Uterus (tissue), 4 donors: Measurements from ENCODE around the gene FUT2. TPM values are rescaled to one million over a fixed set of nuclear protein-coding genes. Genes with fewer than 3 reads are reported as not detected.

Experiments
- DNase-seq, 2 donors: peaks; one replicate each; pipeline ENCODE4 v3.0.0-alpha.2; 2019 to 2020
- H3K27ac ChIP-seq, 2 donors: fragments of 200-600 bp; sonication (generic); 1 replicate in 1 of 2; 2 replicates in 1 of 2; pipeline ENCODE4 v1.5.1; 2016 to 2018
- H3K27me3 ChIP-seq, 2 donors: fragments of 200-600 bp; sonication (generic); one replicate each; pipeline ENCODE4 v1.5.1; 2018 to 2019; ENCODE audit warnings: control low read depth in 1 of 2
- H3K36me3 ChIP-seq, 2 donors: fragments of 200-600 bp; sonication (generic); one replicate each; pipeline ENCODE4 v1.5.1; 2019; ENCODE audit warnings: control low read depth in 1 of 2
- H3K4me1 ChIP-seq, 2 donors: fragments of 200-600 bp; sonication (generic); one replicate each; pipeline ENCODE4 v1.5.1; 2018 to 2019; ENCODE audit warnings: control low read depth in 1 of 2
- H3K4me3 ChIP-seq, 2 donors: fragments of 200-600 bp; sonication (generic); 1 replicate in 1 of 2; 2 replicates in 1 of 2; pipeline ENCODE4 v1.5.1; 2018 to 2019; ENCODE audit warnings: mild to moderate bottlenecking in 1 of 2
- H3K9me3 ChIP-seq, 2 donors: fragments of 200-600 bp; sonication (generic); one replicate each; pipeline ENCODE4 v1.5.1; 2019; ENCODE audit warnings: control low read depth in 1 of 2
- POLR2A ChIP-seq, 2 donors: fragments of 450-650 bp; IDR thresholded peaks; one replicate each; pipeline ENCODE4 v1.6.1; 2016; ENCODE audit warnings: antibody characterized with exemption in 2 of 2, mild to moderate bottlenecking in 1 of 2, moderate library complexity in 1 of 2
- intact Hi-C: fragments of 100-400 bp; cut with DNase I; formaldehyde crosslinking; loops from one replicate; pipeline ENCODE4 v1.15.1; 2023; ENCODE audit warnings: low total_unique reads
- total RNA-seq, 4 donors: library from RNA; depleted of rRNA in 3 of 4; stranded (reverse); fragments of >200 nt in 3 of 4; gene quantifications; one replicate each; pipeline versions ENCODE4 v1.1.0 to v1.2.4, GENCODE V29; 2014 to 2023
- TF ChIP-seq, protein P1 (sequence below), 4 experiments: fragments of 200-600 bp in 2 of 4; fragments of 450-650 bp in 2 of 4; sonication (generic) in 2 of 4; IDR thresholded peaks; one replicate each; pipeline ENCODE4 v1.5.1; 2016 to 2019; ENCODE audit warnings: antibody characterized with exemption in 4 of 4, mild to moderate bottlenecking in 2 of 4, moderate library complexity in 1 of 4
- donor health status: DM: yes; HTN: yes; CAD: no.

FUT2 gene
- total RNA-seq, 4 donors from 2014 or later: 1.0 TPM; not detected in 3

DNA sequence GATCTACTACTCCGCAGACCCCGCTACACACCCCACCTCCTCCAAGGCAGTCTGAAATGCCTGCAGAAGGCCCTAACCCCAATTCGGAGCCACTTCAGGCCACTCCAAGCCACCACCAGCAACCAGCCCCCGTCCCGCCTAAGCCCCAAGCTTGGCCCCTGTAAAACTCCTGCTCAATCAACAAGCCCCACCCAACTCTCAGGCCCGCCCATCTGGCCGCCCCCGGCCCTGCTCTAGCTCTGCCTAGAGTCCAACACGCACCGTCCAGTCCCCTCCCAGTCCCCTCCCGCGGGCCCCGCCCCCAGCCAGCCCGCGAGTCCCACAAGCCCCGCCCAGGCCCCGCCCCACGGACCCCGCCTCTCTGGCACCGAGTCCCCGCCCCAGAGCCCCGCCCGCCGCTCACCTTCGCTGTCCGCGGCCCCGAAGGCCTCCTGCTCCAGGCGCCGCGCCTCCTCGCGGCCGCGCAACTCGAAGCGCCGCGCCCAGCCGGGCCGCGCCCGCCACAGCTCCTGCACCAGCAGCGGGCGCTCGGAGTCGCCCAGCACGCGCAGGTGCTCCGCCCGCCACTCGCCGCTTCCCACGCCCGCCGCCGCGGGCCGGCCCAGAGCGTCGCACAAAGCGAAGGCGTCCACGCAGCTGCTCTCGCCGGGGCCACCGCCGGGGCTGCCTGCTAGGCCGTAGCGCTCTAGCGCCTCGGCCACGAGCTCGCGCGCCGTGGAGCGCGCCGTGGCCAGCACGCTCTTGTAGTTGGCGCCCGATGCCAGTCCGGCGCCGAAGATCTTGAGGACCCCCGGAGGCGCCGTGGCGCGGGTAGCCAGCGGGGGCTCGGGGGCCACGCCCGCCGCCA is 43.0 kb downstream of the FUT2 start:
- H3K27ac ChIP-seq: peak overlapping the region; percentile 73 to 81
- H3K36me3 ChIP-seq: no peaks in the 10 kb centered on the region
- H3K9me3 ChIP-seq: no peaks in the 10 kb centered on the region
- intact Hi-C loops: no loop called here
- TF ChIP-seq, protein P1, sequence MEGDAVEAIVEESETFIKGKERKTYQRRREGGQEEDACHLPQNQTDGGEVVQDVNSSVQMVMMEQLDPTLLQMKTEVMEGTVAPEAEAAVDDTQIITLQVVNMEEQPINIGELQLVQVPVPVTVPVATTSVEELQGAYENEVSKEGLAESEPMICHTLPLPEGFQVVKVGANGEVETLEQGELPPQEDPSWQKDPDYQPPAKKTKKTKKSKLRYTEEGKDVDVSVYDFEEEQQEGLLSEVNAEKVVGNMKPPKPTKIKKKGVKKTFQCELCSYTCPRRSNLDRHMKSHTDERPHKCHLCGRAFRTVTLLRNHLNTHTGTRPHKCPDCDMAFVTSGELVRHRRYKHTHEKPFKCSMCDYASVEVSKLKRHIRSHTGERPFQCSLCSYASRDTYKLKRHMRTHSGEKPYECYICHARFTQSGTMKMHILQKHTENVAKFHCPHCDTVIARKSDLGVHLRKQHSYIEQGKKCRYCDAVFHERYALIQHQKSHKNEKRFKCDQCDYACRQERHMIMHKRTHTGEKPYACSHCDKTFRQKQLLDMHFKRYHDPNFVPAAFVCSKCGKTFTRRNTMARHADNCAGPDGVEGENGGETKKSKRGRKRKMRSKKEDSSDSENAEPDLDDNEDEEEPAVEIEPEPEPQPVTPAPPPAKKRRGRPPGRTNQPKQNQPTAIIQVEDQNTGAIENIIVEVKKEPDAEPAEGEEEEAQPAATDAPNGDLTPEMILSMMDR (IDR thresholded peaks at IDR 0.05): peak in 3 of 4 experiments; percentile 68 to 88 (median 74)
- peak; percentile 34 to 56 for TF ChIP-seq POLR2A (IDR thresholded peaks at IDR 0.05)
- H3K4me1 ChIP-seq: peaks cover 0 to 5% of the 10 kb centered on the region in 2 donors
- DNase-seq: peak; percentile 94 to 95
- peak overlapping the region; percentile 9 to 49 for H3K4me3 ChIP-seq
- H3K27me3 ChIP-seq: no peaks in the 10 kb centered on the region

GRCh38 chr19:48739404-48740163 is 43.8 kb downstream of the FUT2 start:
- DNase-seq: no peak
- Histone ChIP-seq H3K4me1 (peaks cover 0 to 5% of the 10 kb centered on the region in 2 donors), H3K36me3 (no peaks in the 10 kb centered on the region), H3K27me3 (no peaks in the 10 kb centered on the region), H3K27ac (peak overlapping the region; percentile 73 to 81), H3K4me3 (peak overlapping the region; percentile 9 to 49), H3K9me3 (no peaks in the 10 kb centered on the region)
- intact Hi-C loops: no loop called here
- no peak for TF ChIP-seq POLR2A (IDR thresholded peaks at IDR 0.05)
- TF ChIP-seq, protein P1 (IDR thresholded peaks at IDR 0.05): no peak

- intact Hi-C loops: no loop called here
- H3K9me3 ChIP-seq: no peaks in the 10 kb centered on the region
- peak within 1 kb of the TSS; percentile 73 to 81 for H3K27ac ChIP-seq
- TF ChIP-seq POLR2A (IDR thresholded peaks at IDR 0.05): peak; percentile 21 to 29
- TF ChIP-seq, protein P1 (IDR thresholded peaks at IDR 0.05): no peak
- DNase-seq: peak in 1 of 2 donors; percentile 69
- no peaks in the 10 kb centered on the region for H3K27me3 ChIP-seq
- H3K4me1 ChIP-seq: peaks cover 0 to 5% of the 10 kb centered on the region in 2 donors
- peak within 1 kb of the TSS; percentile 9 to 49 for H3K4me3 ChIP-seq
- H3K36me3 ChIP-seq: no peaks in the 10 kb centered on the region
Observed at GRCh38 chr19:48740164-48740972, 44.6 kb downstream of the FUT2 start, which contains the start of gene RASIP1. Gene RASIP1 (minus strand): TSS chr19:48740610. CDS start chr19:48740282, 328 bp downstream.

GRCh38 chr19:48741129-48741999 is 45.6 kb downstream of the FUT2 start:
- peak in 1 of 2 donors; percentile 60 for DNase-seq
- H3K4me3 ChIP-seq: peak overlapping the region in 1 of 2 donors; percentile 1
- H3K4me1 ChIP-seq: peaks cover 0 to 5% of the 10 kb centered on the region in 2 donors
- H3K27me3 ChIP-seq: no peaks in the 10 kb centered on the region
- H3K27ac ChIP-seq: peak overlapping the region; percentile 73 to 81
- H3K36me3 ChIP-seq: no peaks in the 10 kb centered on the region
- intact Hi-C loops: no loop called here
- peak; percentile 24 to 38 for TF ChIP-seq POLR2A (IDR thresholded peaks at IDR 0.05)
- TF ChIP-seq, protein P1 (IDR thresholded peaks at IDR 0.05): no peak
- H3K9me3 ChIP-seq: no peaks in the 10 kb centered on the region
